ENCODE data around the gene HS2ST1.

The HS2ST1 gene

GRCh38 chr1:87115317-87115890 is 201.0 kb downstream of the HS2ST1 start:
- peaks cover 25% of the 10 kb centered on the region for H3K4me1 ChIP-seq (ENCODE audit: control insufficient read depth, insufficient read depth, low read length)
- no peak overlapping the region for H3K4me3 ChIP-seq (ENCODE audit: low read length)
- DNase-seq (ENCODE audit: low read depth), result peak; percentile 39
- no peaks in the 10 kb centered on the region for H3K27me3 ChIP-seq (replicated peaks; ENCODE audit: control insufficient read depth, insufficient read depth, low read length)
- H3K9ac ChIP-seq (ENCODE audit: low read length), result no peak overlapping the region
- no peaks in the 10 kb centered on the region for H3K9me3 ChIP-seq (ENCODE audit: control insufficient read depth, low read length)
- no peaks in the 10 kb centered on the region for H3K36me3 ChIP-seq (ENCODE audit: control insufficient read depth, insufficient read depth, low read length, severe bottlenecking)

GRCh38 chr1:87115891-87116290 is 201.5 kb downstream of the HS2ST1 start:
- Histone ChIP-seq H3K27me3 (replicated peaks; ENCODE audit: control insufficient read depth, insufficient read depth, low read length) (no peaks in the 10 kb centered on the region), H3K4me1 (ENCODE audit: control insufficient read depth, insufficient read depth, low read length) (peaks cover 25% of the 10 kb centered on the region), H3K9ac (ENCODE audit: low read length) (no peak overlapping the region), H3K4me3 (ENCODE audit: low read length) (no peak overlapping the region), H3K9me3 (ENCODE audit: control insufficient read depth, low read length) (no peaks in the 10 kb centered on the region), H3K36me3 (ENCODE audit: control insufficient read depth, insufficient read depth, low read length, severe bottlenecking) (no peaks in the 10 kb centered on the region)
- no peak for DNase-seq (ENCODE audit: low read depth)

- DNase-seq (ENCODE audit: low read depth), result no peak
- Histone ChIP-seq H3K27me3 (replicated peaks; ENCODE audit: control insufficient read depth, insufficient read depth, low read length) (no peaks in the 10 kb centered on the region), H3K4me1 (ENCODE audit: control insufficient read depth, insufficient read depth, low read length) (peaks cover 41% of the 10 kb centered on the region), H3K9ac (ENCODE audit: low read length) (no peak overlapping the region), H3K4me3 (ENCODE audit: low read length) (no peak overlapping the region), H3K9me3 (ENCODE audit: control insufficient read depth, low read length) (no peaks in the 10 kb centered on the region), H3K36me3 (ENCODE audit: control insufficient read depth, insufficient read depth, low read length, severe bottlenecking) (no peaks in the 10 kb centered on the region)
Measured at GRCh38 chr1:87117761-87118368, 203.4 kb downstream of the HS2ST1 start.

GRCh38 chr1:87119541-87120140 is 205.2 kb downstream of the HS2ST1 start:
- H3K9me3 ChIP-seq (ENCODE audit: control insufficient read depth, low read length), result no peaks in the 10 kb centered on the region
- DNase-seq (ENCODE audit: low read depth), result no peak
- peaks cover 30% of the 10 kb centered on the region for H3K4me1 ChIP-seq (ENCODE audit: control insufficient read depth, insufficient read depth, low read length)
- no peak overlapping the region for H3K9ac ChIP-seq (ENCODE audit: low read length)
- H3K27me3 ChIP-seq (replicated peaks; ENCODE audit: control insufficient read depth, insufficient read depth, low read length), result no peaks in the 10 kb centered on the region
- H3K36me3 ChIP-seq (ENCODE audit: control insufficient read depth, insufficient read depth, low read length, severe bottlenecking), result no peaks in the 10 kb centered on the region
- H3K4me3 ChIP-seq (ENCODE audit: low read length), result no peak overlapping the region

- Histone ChIP-seq H3K9ac (ENCODE audit: low read length) (no peak overlapping the region), H3K27me3 (replicated peaks; ENCODE audit: control insufficient read depth, insufficient read depth, low read length) (no peaks in the 10 kb centered on the region), H3K4me3 (ENCODE audit: low read length) (no peak overlapping the region), H3K4me1 (ENCODE audit: control insufficient read depth, insufficient read depth, low read length) (peaks cover 22% of the 10 kb centered on the region), H3K9me3 (ENCODE audit: control insufficient read depth, low read length) (no peaks in the 10 kb centered on the region), H3K36me3 (ENCODE audit: control insufficient read depth, insufficient read depth, low read length, severe bottlenecking) (no peaks in the 10 kb centered on the region)
- no peak for DNase-seq (ENCODE audit: low read depth)
Measured at GRCh38 chr1:87120779-87121178, 206.3 kb downstream of the HS2ST1 start.

- no peak for DNase-seq (ENCODE audit: low read depth)
Measured at GRCh38 chr1:87121711-87122163, 207.3 kb downstream of the HS2ST1 start.

GRCh38 chr1:87122243-87122642 is 207.8 kb downstream of the HS2ST1 start:
- Histone ChIP-seq H3K36me3 (ENCODE audit: control insufficient read depth, insufficient read depth, low read length, severe bottlenecking) (no peaks in the 10 kb centered on the region), H3K4me1 (ENCODE audit: control insufficient read depth, insufficient read depth, low read length) (peaks cover 19% of the 10 kb centered on the region), H3K27me3 (replicated peaks; ENCODE audit: control insufficient read depth, insufficient read depth, low read length) (no peaks in the 10 kb centered on the region), H3K9me3 (ENCODE audit: control insufficient read depth, low read length) (no peaks in the 10 kb centered on the region), H3K4me3 (ENCODE audit: low read length) (no peak overlapping the region), H3K9ac (ENCODE audit: low read length) (no peak overlapping the region)
- DNase-seq (ENCODE audit: low read depth), result no peak

More at GRCh38 chr1:87121711-87122163, 207.3 kb downstream of the HS2ST1 start:
- no peak overlapping the region for H3K4me3 ChIP-seq (ENCODE audit: low read length)
- H3K4me1 ChIP-seq (ENCODE audit: control insufficient read depth, insufficient read depth, low read length), result peaks cover 19% of the 10 kb centered on the region
- no peaks in the 10 kb centered on the region for H3K9me3 ChIP-seq (ENCODE audit: control insufficient read depth, low read length)
- H3K9ac ChIP-seq (ENCODE audit: low read length), result no peak overlapping the region
- H3K27me3 ChIP-seq (replicated peaks; ENCODE audit: control insufficient read depth, insufficient read depth, low read length), result no peaks in the 10 kb centered on the region
- H3K36me3 ChIP-seq (ENCODE audit: control insufficient read depth, insufficient read depth, low read length, severe bottlenecking), result no peaks in the 10 kb centered on the region

GRCh38 chr1:87123610-87124009 is 209.2 kb downstream of the HS2ST1 start:
- no peaks in the 10 kb centered on the region for H3K36me3 ChIP-seq (ENCODE audit: control insufficient read depth, insufficient read depth, low read length, severe bottlenecking)
- no peaks in the 10 kb centered on the region for H3K27me3 ChIP-seq (replicated peaks; ENCODE audit: control insufficient read depth, insufficient read depth, low read length)
- no peak for DNase-seq (ENCODE audit: low read depth)
- no peak overlapping the region for H3K9ac ChIP-seq (ENCODE audit: low read length)
- H3K4me1 ChIP-seq (ENCODE audit: control insufficient read depth, insufficient read depth, low read length), result peaks cover 17% of the 10 kb centered on the region
- no peaks in the 10 kb centered on the region for H3K9me3 ChIP-seq (ENCODE audit: control insufficient read depth, low read length)
- no peak overlapping the region for H3K4me3 ChIP-seq (ENCODE audit: low read length)

GRCh38 chr1:87126886-87127505 is 212.6 kb downstream of the HS2ST1 start:
- Histone ChIP-seq H3K9me3 (ENCODE audit: control insufficient read depth, low read length) (no peaks in the 10 kb centered on the region), H3K4me1 (ENCODE audit: control insufficient read depth, insufficient read depth, low read length) (peaks cover 35% of the 10 kb centered on the region), H3K27me3 (replicated peaks; ENCODE audit: control insufficient read depth, insufficient read depth, low read length) (no peaks in the 10 kb centered on the region), H3K36me3 (ENCODE audit: control insufficient read depth, insufficient read depth, low read length, severe bottlenecking) (no peaks in the 10 kb centered on the region), H3K9ac (ENCODE audit: low read length) (no peak overlapping the region), H3K4me3 (ENCODE audit: low read length) (no peak overlapping the region)
- no peak for DNase-seq (ENCODE audit: low read depth)

GRCh38 chr1:87127581-87127980 is 213.1 kb downstream of the HS2ST1 start:
- Histone ChIP-seq H3K9ac (ENCODE audit: low read length) (no peak overlapping the region), H3K27me3 (replicated peaks; ENCODE audit: control insufficient read depth, insufficient read depth, low read length) (no peaks in the 10 kb centered on the region), H3K4me1 (ENCODE audit: control insufficient read depth, insufficient read depth, low read length) (peaks cover 33% of the 10 kb centered on the region), H3K9me3 (ENCODE audit: control insufficient read depth, low read length) (no peaks in the 10 kb centered on the region), H3K4me3 (ENCODE audit: low read length) (no peak overlapping the region), H3K36me3 (ENCODE audit: control insufficient read depth, insufficient read depth, low read length, severe bottlenecking) (no peaks in the 10 kb centered on the region)
- DNase-seq (ENCODE audit: low read depth), result no peak

GRCh38 chr1:87129038-87129437 is 214.6 kb downstream of the HS2ST1 start:
- Histone ChIP-seq H3K36me3 (ENCODE audit: control insufficient read depth, insufficient read depth, low read length, severe bottlenecking) (no peaks in the 10 kb centered on the region), H3K9me3 (ENCODE audit: control insufficient read depth, low read length) (no peaks in the 10 kb centered on the region), H3K9ac (ENCODE audit: low read length) (peak overlapping the region; percentile 37), H3K27me3 (replicated peaks; ENCODE audit: control insufficient read depth, insufficient read depth, low read length) (no peaks in the 10 kb centered on the region), H3K4me1 (ENCODE audit: control insufficient read depth, insufficient read depth, low read length) (peaks cover 47% of the 10 kb centered on the region), H3K4me3 (ENCODE audit: low read length) (peak overlapping the region; percentile 78)
- no peak for DNase-seq (ENCODE audit: low read depth)

Data from adipocyte (in vitro differentiated cells).